HG03439 (cell line): ENCODE data around the gene SLC6A20.

Source experiments
- ATAC-seq: cut with Tn5 transposase; IDR thresholded peaks from one replicate; pipeline ENCODE4 v1.9.1; 2021; ENCODE audit warnings: mild to moderate bottlenecking, moderate library complexity; ENCODE audit not compliant: unreplicated experiment

The SLC6A20 gene, protein sequence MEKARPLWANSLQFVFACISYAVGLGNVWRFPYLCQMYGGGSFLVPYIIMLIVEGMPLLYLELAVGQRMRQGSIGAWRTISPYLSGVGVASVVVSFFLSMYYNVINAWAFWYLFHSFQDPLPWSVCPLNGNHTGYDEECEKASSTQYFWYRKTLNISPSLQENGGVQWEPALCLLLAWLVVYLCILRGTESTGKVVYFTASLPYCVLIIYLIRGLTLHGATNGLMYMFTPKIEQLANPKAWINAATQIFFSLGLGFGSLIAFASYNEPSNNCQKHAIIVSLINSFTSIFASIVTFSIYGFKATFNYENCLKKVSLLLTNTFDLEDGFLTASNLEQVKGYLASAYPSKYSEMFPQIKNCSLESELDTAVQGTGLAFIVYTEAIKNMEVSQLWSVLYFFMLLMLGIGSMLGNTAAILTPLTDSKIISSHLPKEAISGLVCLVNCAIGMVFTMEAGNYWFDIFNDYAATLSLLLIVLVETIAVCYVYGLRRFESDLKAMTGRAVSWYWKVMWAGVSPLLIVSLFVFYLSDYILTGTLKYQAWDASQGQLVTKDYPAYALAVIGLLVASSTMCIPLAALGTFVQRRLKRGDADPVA

DNA sequence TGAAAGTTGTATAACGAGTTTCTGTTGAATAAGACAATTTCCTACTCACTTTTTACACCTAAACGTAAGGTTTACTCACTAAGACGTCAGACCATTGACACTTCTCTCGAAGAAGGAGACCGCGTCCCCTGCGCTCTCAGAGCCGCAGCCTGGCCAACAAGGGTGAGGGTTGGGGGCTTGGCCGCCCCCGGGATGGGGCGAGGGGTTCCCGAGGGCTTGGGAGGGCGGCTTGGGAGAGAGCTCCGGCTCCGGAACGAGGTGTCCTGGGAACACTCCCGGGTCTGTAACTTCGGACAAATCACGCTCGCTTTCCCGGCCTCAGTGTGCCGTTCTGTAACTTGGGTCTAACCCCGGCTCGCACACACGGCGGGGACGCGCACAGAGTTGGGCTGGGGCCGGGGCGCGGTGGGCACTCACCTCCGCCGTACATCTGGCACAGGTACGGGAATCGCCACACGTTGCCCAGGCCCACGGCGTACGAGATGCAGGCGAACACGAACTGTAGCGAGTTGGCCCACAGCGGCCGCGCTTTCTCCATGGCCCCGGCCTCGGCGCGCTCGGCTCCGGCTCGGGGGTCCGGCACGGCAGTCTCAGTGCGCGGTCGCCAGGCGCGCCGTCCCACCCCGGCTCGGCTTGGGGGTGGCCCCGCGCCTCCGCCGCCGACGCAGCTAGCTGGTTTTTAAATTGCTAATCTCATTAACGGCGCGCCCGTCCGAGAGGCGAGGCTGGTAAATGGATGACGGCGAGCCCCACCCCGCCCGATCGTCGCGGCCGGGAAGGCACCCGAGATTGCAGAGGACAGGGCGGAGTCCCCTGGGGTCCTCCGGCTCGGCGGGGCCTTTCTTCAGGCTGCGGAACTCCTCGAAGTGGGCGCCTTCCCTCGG lies at the start of gene SLC6A20:
Gene SLC6A20, minus strand, starts transcription at position 655 of the 884 bp plus-strand sequence. Its CDS starts 117 bp downstream, at position 538.
- no peak for ATAC-seq

DNA sequence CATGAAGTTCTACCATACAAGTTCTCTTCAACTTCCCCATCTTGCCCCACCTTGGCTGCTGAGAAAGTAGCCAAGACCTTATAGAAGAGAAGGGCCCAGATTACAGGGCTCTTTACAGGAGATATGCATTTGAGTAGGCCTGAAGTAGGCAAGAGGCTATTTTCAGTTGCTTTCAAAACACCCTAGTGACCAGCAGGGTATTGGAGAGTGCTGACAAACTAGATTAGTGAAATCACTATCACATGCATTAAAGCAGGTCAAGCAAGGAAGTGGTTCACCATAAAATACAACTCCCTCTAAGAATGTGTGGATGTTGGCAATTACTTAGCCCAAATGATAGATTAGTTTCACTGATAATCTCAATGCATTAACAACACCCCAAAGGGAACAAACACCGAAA lies 48.3 kb upstream of the SLC6A20 start:
- ATAC-seq, result no peak

DNA sequence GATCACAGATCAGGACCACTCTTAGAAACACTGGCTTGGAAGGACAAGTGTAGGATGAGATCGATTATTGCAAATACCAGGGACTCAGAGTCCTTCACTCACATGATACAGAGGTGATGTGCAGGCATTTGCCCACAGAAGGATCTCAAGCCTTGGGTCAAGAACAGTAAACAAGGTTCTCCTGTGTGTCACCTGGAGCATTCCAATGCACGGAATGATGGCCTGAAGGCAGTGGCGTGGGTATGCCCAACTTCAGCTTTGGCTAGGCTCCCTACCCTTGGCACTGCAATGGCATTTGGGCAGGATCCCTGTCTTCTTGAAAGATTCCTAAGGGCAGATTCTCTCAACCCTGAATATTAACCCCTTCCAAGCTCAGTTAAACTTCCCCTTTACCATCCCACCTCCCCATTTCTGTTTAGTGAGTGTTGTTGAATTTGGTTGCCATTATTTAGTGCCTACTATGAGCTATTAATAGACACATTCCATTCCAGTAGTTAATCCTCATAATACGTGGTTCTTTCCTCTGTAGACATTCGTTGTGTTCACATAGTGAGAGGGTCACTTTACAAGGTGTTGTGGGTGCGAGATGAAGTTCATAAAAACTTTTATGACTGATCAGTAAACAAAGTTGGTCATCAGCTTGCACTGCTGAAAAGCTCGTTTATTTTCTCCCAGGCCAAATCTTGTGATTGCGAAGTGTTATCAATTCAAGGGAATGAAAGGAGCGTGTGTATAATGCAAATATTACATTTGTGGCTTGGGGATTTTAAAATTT lies 46.7 kb upstream of the SLC6A20 start:
- no peak for ATAC-seq

DNA sequence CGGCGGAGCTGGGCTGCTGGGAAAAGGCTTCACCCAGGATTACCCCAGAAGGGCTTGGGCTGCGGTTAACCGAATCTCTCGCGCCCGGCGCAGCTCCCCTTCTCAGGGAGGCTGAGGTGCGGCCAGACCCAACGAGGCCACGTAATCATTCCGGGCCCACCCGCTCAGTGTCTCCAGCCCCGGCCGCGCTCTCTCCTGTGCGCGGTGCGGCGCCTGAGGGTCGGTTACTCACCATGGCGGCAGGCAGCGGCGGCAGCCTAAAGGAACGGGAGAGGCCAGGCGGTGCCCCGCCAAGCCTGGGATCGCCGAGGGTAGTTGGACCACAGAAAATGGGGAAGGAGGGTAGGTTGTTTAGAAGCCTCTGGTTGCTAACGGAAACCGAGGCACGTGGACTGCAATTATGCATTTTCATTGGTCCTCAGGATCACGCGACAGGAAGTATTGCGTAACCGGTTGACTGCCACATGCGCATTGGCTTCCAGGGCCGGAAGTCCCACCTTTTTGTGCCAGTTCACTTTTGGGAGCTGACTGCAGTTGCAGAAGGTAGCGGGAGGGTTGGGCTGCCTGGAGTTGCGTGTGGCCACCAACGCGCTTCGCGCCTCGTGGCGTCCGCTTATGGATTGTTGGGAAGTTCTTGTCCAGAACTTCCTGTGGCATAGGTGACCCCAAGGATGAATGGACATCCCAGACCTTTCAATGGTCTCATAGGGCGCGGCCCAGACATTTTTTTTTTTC lies 45.6 kb upstream of the SLC6A20 start, which contains the start of gene LZTFL1:
Gene LZTFL1, minus strand, starts transcription at position 363 of the 735 bp plus-strand sequence. Its CDS starts 128 bp downstream, at position 235.
- peak; percentile 91 for ATAC-seq

DNA sequence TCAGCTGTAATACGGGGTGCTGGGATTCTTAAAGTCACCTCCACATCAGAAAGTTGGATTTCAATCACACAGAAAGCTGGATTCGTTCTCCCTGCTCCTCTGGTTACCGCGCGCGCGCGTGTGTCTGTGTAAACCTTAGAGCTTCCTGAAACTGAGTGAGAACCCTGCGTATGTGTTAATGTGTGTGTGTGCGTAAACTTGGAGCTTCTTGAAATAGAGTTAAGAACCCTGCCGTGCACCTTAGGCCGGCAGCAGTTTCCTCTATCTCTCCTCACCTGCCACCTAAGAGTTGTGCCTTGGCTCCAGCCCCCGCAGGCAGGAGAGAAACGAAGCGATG lies 45.1 kb upstream of the SLC6A20 start:
- ATAC-seq, result no peak

DNA sequence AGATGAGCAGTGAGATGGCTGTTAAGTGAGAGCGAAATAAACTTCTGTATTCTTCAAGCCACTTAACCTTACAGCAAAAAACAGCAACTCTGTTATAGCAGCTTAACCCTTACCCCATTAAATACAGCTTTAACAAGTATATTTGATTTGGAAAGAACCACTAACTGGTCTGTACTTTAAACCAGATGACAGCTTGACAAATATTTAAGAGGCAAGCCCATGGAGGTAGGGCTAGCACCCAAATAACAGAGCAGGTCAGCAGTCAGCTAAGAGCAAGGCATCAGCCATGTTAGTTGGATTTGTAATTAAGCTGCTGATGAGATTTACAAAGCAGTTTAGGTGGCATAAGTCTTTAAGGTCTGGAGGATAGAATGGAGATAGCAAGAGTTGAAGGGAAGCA lies 42.1 kb upstream of the SLC6A20 start:
- ATAC-seq, result no peak

DNA sequence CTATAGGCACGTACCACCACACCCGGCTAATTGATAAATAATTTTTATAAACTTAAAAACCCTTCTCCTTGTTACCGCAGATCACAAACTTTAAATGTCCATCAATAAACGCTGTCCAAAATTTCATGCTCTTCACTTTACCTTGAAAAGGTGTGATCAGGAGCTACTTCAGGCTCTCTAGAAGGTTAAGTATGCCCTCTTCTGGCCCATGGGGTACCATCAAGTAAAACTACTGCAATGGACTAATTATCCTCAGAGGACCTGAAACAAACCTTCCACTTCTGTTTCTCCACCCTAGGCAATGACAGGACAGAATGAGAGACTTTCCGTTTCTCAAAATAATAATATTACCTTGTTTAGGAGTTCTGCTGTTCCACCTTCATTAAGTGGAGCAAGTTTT lies 36.4 kb upstream of the SLC6A20 start:
- ATAC-seq, result no peak

DNA sequence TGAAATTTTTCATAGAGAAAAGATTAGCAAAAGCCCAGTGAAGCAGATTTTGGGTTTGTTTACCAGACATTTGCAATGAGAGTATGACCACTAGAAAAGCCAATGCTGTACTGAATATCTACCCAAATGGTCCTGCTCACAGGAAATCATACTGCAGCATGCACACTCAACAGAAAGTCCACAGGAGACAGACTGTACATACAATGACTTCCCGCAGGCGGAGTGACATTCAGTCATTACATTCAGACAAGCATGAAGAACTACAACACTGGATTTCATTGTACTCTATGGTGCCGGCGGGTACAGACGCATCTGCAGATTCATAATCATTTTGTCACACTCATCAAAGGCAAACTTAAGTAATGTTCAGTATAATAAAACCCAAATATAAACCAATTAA lies 33.8 kb upstream of the SLC6A20 start:
- no peak for ATAC-seq

DNA sequence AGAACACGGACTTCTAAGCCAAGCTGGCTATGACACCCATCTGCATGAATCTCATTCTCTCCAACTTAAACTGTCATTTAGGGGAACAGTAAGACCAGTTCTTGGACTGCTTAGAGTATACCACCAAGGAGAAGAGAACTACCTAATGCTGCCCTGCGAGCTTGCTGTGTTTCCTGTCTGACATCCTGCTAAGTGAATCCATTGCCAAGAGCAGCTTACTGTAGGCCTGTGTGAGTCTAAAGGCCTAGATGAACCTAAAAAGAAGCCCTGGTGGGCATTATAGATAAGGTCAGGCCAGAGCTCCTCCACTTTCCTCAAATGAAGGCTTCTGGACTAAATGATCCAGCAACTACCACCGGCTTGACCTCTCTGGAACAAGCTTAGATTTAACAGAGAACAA lies 30.6 kb upstream of the SLC6A20 start:
- no peak for ATAC-seq

DNA sequence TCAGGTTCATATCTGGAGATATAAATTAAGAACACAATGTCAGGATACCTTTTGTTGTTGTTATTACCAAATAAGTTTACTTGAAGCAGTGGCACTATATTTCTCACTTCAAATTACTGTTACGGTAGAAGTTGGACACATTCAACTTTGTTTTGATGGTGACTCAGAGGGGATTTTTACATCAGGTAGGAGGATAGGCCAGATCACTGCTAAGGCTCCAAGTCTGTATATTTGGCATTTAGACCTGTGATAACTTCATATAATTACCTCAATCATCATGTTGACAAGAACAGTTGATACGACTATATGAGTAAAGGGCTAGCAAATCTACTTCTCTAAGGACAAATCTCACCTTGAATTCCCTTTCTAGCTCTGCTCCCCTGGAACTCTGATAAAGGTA lies 30.0 kb upstream of the SLC6A20 start:
- ATAC-seq, result no peak

DNA sequence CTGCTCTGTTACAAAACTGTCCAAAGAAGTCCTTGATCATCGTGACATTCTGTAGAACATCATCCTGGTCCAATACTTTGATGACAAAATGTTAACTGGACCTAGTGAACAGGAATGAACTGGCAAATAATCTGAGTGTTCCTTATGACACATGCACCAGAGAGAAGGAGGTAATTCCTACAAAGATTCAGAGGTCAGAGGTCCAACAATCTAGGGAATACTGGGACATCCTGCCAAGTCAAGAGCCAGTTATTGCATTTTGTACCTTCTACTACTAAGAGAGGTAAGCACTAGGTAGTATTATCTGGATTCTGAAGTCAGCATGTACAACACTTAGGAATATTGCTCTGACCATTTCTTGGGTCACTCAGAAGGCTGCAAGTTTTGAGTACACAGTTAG lies 24.8 kb upstream of the SLC6A20 start:
- ATAC-seq, result no peak

DNA sequence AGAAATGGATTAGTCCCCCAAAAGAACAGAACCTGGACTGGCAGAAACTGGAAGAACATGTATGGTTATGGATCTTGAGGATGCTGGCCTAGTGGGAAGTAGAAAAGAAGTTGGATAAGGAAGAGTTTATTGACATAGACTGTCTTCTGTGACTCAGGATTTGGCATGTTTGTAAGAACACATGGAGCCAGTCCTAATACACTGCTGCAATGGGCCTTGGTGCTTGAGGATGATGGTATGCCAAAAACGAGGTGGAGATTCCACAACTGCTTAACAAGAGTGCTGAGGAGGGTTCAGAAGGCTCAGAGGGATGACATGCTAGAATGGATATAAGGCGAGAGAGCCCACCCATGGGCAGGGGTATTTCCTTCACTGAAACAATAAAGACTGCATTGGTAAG lies 23.2 kb upstream of the SLC6A20 start:
- no peak for ATAC-seq

DNA sequence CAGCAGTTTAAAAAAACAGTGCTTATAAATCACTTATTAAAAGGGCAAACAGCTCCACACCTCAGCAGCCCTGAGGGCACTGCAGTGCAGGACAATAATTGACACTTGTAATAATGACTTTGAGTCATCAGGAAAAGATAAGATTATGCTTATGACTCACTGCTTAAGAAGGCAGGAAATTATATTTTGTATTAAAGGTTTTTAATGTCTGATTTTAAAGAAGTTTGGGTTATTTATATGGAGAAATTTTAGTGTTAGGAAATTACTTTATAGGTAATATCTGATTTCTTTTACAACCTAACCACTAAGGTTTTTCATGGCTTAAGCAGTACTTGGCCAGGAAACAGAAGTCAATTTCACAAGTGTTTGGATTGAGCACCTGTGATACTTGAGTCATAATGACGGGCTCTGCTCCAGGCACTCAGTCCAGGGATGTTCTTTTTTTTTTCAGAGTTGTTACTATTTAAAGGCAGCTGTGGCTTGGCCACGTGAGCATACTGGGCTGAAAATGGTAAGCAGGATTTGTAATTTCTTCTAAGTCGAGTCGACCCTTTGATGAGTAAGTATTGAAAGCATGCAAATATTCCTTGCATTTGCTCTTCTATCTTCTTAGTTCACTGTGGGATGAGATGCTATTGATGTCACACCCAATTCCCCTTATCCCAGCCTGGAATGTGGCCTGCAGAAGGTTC lies 21.6 kb upstream of the SLC6A20 start:
- ATAC-seq, result no peak

DNA sequence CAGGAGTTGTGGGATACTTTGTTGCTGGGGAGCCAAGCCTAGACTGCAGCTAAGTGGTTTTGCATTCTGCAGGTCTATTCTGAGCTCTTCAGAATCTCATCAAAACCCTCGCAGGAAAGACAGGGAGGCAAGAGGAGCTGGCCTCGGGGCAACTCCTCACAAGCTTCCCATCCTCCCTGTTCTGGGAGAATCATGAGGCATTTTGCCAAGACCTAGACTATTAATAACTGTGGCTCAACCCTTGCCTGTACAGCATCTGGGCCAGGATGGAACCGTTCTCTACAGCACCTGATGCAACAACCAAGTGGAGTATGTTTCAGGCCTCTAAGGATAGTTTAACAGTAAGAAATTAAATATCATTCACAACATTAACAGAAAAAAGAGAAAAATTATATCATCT lies 20.2 kb upstream of the SLC6A20 start:
- no peak for ATAC-seq

DNA sequence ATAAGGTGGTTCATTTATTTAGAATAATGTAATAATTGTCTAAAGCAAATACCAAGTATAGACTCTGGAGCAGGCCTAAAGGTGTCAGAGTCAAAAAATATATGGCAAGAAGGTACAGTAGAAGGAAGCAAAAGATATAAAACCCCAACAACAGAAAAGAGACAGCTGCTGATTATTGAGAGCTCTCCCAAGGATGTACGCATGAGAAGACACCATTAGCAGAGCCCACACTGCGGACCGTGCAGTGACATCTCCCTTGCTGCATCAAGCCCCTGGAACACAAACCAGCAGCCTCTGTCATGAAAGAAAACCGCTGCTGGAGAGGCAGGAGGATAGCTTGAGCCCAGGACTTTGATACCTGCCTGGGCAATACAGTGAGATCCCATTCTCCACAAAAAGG lies 18.0 kb upstream of the SLC6A20 start:
- ATAC-seq, result no peak

DNA sequence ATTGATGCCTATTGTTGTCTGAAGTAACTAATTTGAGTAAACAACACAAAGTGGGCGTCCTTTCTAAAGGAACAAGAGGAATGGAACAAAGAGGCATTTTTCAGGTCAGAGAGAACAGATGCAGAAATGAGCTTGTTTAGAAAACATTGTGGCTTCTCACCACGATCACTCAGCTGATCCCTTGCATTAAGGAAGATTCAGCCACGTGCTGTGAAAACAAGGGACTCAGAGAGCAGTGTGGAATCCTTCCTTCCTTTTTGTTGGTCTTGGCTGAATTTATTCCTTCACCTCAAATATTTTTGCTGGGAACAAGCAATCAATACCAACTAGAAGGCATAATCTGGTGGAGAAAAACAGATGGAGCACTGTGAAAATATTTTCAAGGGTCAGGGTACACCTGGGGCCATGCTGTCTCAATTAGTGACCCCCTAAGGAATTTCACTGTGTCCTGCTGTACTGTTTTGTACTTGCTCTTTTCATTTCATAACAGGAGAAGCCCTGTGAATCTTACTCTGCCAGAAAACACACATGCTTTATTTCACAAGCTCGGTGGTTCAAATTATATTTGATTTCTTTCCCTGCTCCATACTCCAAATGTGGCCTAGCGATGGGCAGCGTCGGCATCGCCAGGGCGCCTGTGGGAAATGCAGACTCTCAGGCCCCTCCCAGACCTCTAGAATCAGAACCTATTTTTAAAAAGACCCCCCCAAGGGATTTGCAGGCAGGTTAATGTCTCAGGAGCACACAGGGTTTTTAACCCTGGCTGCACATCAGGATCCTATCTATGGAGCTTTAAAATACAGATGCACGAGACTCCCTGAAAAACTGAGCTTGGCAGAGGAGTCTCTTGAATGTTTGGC lies 11.6 kb upstream of the SLC6A20 start:
- ATAC-seq, result no peak

DNA sequence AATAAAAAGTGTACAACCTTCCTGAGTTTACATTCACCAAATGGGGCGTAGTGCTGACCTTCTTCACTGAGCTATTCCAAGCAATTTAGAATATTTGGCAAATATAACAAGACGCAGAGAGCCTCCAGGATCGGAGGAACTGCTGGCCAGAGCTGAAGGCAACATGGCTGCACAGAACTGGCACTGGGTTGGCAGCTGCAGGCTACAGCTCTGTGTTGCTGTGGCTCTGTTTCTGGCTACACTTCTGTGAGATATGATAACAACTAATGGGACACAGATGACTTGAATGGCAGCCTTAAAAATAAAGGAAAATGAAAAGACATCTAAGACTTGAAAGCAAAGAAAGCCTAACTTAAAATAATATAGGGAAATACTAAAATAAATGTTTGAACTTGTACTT lies 10.8 kb upstream of the SLC6A20 start:
- ATAC-seq, result no peak

DNA sequence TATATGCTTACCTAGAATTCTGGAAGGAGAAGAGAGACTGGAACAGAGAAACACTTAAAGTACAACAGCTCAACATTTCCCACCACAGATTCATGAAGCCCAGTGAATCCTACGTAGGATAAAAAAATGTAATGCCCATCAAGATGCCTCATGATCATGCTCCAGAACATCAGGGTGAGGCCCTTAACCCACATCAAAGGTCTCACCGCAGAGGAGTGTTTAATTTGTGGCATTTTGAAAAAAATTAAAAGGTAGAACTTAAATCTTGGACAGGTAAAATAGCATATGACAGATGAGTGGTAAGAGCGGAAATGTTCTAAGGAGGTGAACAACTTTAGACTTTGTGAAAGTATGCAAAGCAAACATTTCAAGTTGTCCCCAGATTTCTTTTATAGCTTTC lies 9.7 kb upstream of the SLC6A20 start:
- ATAC-seq, result no peak
